Measurements from ENCODE around the gene GPRASP3. TPM values are rescaled to one million over a fixed set of nuclear protein-coding genes. Genes with fewer than 3 reads are reported as not detected.
"Not testable (repeated sequence)": the region's sequence is repeated elsewhere in the genome, so short reads cannot be mapped to it uniquely, and the experiment has no call there.

Gene GPRASP3, protein sequence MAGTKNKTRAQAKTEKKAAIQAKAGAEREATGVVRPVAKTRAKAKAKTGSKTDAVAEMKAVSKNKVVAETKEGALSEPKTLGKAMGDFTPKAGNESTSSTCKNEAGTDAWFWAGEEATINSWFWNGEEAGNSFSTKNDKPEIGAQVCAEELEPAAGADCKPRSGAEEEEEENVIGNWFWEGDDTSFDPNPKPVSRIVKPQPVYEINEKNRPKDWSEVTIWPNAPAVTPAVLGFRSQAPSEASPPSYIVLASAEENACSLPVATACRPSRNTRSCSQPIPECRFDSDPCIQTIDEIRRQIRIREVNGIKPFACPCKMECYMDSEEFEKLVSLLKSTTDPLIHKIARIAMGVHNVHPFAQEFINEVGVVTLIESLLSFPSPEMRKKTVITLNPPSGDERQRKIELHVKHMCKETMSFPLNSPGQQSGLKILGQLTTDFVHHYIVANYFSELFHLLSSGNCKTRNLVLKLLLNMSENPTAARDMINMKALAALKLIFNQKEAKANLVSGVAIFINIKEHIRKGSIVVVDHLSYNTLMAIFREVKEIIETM
- 10 to 100 TPM in 1 of 7 donors, 1 to 10 TPM in 6; 2.2 to 12.8 (median 5.2) TPM for total RNA-seq
- polyA plus RNA-seq: under 1 TPM; 0.37 to 0.86 (median 0.47) TPM
- long read RNA-seq, donor 1, full-length matches to known transcripts: 1 of 1 reads
- long read RNA-seq, donor 1, partial matches to known transcripts: 0 of 1 reads
- long read RNA-seq, donor 1, other reads (novel, unspliced or antisense): 0 of 1 reads
- long read RNA-seq, donor 2, full-length matches to known transcripts: 2 of 2 reads
- long read RNA-seq, donor 2, partial matches to known transcripts: 0 of 2 reads
- long read RNA-seq, donor 2, other reads (novel, unspliced or antisense): 0 of 2 reads

DNA sequence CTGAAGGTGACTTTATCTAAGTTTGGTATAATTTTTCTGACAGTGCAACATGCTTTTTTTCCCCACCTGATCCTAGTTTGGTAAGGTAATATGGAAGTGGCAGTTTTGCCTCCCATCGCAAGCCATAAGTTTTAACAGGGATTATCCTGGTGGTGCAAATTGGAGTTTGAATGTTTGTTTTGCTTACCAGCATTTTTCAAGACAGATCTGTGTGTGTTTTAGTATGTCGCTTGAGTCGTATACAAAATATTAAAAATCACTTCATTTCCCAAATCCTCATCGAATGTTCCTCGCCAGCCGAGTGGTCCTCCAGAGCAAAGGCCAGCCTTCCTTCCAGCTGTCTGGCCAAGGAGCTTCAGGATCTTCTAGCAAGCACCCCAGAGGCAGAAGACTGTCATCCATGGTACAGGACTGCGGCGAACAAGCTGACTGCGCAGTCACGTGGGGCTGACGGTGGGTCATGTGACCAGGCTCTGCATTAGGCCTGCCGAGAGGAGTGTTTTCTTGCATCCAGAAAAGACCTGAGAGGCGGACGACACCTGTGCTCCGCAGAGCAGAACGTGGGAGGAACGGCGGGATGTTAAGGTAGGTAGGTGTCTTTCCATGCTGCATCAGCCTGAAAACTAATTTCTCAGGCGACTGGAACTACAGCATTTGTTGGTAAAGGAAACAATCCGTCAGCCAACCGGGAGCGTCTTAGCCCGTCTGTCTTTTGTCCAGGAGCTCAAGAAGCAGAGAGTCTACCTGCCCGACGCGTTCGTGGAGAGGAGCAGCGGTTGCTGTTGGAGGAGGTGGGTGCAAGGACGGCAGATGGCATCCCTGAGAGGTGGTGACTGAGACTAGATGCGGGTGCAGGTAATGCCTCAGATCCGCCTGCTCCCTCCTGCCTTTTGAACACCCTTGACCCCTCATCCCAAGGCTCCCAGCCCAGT is at the start of gene GPRASP3:
Gene GPRASP3 (plus strand): TSS at position 507 of the 932 bp plus-strand sequence. CDS start 28,253 bp downstream, outside the sequence.
- no peaks in the 10 kb centered on the region for H3K9me3 ChIP-seq
- H3K4me1 ChIP-seq: peaks cover 0 to 6% (median 0%) of the 10 kb centered on the region in 6 donors
- peak; percentile 93 for DNase-seq
- peak within 1 kb of the TSS in 7 of 8 donors; percentile 18 to 68 (median 38) for H3K4me3 ChIP-seq
- H3K27ac ChIP-seq: peak within 1 kb of the TSS in 5 of 8 donors; percentile 16 to 61 (median 34)
- H3K36me3 ChIP-seq: no peaks in the 10 kb centered on the region
- H3K27me3 ChIP-seq (replicated peaks in 1 of 7): peaks cover 0 to 11% (median 0%) of the 10 kb centered on the region in 7 donors
- no peak for TF ChIP-seq POLR2A (IDR thresholded peaks at IDR 0.05)
- TF ChIP-seq POLR2AphosphoS5 (IDR thresholded peaks at IDR 0.05): peak; percentile 40 to 78 (median 64)
- intact Hi-C loops (cut with DNase I; ENCODE audit: low total_unique reads): no loop called here
- 1 to 45% (median 5%) methylated on average over 6 to 31 of the region's 31 CpGs for WGBS, 5 donors

DNA sequence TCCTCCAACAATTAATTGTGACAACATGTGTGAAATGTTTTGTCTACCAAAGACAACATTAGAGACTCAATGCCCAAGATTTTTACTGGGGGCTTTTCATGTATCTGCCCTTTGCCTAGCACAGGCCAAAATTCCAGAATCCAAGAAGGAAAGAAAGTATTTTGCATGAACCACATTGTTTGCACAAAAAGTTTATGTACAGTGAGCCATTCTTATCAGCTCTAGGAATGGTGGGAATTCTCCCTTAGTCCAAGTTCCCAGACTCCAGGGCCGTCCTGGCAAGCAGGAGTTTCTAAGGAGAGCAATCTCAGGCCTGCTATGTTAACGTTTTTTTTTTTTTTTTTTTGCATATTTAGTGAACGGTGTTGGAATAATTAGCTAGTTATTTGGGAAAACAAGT is 47.7 kb upstream of the GPRASP3 start:
- H3K4me1 ChIP-seq: no peaks in the 10 kb centered on the region
- peaks cover 0 to 4% (median 0%) of the 10 kb centered on the region in 6 donors for H3K36me3 ChIP-seq
- no peaks in the 10 kb centered on the region for H3K27me3 ChIP-seq (replicated peaks in 1 of 7)
- H3K4me3 ChIP-seq: no peak overlapping the region
- DNase-seq: no peak
- no peak for TF ChIP-seq POLR2AphosphoS5 (IDR thresholded peaks at IDR 0.05)
- no peak for TF ChIP-seq POLR2A (IDR thresholded peaks at IDR 0.05)
- WGBS, 5 donors: 38 to 83% (median 71%) methylated on average over 3 of the region's 3 CpGs
- H3K27ac ChIP-seq: no peak overlapping the region
- intact Hi-C loops (cut with DNase I; ENCODE audit: low total_unique reads): no loop called here
- peaks cover 0 to 7% (median 0%) of the 10 kb centered on the region in 8 donors for H3K9me3 ChIP-seq

DNA sequence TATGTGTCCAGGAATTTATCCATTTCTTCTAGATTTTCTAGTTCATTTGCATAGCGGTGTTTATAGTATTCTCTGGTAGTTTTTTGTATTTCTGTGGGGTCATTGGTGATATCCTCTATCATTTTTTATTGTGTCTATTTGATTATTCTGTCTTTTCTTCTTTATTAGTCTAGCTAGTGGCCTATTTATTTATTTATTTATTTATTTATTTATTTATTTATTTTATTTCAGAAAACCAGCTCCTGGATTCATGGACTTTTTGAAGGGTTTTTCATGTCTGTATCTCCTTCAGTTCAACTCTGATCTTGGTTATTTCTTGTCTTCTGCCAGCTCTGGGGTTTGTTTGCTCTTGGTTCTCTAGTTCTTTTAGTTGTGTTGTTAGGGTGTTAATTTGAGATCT is 43.1 kb upstream of the GPRASP3 start:
- H3K27ac ChIP-seq; H3K4me3 ChIP-seq; H3K36me3 ChIP-seq; DNase-seq; H3K4me1 ChIP-seq; H3K27me3 ChIP-seq (replicated peaks in 1 of 7); intact Hi-C loops (cut with DNase I; ENCODE audit: low total_unique reads): not testable (repeated sequence)
- H3K9me3 ChIP-seq: peaks cover 8 to 29% (median 21%) of the 10 kb centered on the region in 8 donors
- 62 to 100% (median 91%) methylated on average over 1 of the region's 1 CpG for WGBS, 5 donors

DNA sequence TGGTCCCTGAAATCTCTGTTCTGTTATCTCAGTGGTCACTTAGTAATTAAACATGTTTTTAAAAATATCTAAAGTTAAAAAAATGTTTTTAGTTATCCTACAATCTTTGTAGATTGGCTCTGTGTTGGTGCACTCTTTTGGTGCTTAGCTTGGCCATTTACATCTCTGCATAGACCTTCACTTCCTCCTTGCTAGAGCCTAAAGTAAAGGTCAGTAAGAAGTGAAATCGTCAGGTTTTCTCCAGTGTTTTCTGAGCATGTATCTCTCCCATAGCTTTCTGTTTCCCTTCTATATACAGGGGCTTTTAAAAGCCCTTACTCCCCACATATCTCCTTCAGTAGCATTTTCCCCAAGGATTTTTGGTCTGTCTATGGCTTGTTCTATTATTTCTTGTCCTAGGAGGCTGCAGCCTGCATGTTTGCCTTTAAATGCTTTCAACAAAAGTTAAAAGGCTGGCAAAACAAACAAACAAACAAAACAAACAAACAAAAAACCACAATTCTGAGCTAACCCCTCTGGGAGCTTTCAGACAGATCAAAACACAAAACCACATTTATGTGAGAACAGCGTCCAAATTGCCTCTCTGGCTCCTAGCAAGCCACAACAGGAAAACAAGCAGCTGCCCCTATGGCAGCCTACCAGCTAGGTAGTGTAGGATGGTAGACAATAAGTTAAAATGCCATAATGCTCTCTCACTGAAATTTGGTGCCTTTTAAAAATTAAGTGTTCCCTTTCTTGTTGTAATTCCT is 35.6 kb upstream of the GPRASP3 start:
- TF ChIP-seq POLR2AphosphoS5 (IDR thresholded peaks at IDR 0.05) (no peak), POLR2A (IDR thresholded peaks at IDR 0.05) (no peak)
- TF ChIP-seq, protein P1, sequence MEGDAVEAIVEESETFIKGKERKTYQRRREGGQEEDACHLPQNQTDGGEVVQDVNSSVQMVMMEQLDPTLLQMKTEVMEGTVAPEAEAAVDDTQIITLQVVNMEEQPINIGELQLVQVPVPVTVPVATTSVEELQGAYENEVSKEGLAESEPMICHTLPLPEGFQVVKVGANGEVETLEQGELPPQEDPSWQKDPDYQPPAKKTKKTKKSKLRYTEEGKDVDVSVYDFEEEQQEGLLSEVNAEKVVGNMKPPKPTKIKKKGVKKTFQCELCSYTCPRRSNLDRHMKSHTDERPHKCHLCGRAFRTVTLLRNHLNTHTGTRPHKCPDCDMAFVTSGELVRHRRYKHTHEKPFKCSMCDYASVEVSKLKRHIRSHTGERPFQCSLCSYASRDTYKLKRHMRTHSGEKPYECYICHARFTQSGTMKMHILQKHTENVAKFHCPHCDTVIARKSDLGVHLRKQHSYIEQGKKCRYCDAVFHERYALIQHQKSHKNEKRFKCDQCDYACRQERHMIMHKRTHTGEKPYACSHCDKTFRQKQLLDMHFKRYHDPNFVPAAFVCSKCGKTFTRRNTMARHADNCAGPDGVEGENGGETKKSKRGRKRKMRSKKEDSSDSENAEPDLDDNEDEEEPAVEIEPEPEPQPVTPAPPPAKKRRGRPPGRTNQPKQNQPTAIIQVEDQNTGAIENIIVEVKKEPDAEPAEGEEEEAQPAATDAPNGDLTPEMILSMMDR (IDR thresholded peaks at IDR 0.05 in 8 of 11, conservative IDR thresholded peaks at IDR 0.05 in 3 of 11): no peak
- intact Hi-C loops (cut with DNase I; ENCODE audit: low total_unique reads): no loop called here
- Histone ChIP-seq H3K27ac (no peak overlapping the region), H3K9me3 (peaks cover 10 to 34% (median 28%) of the 10 kb centered on the region in 8 donors), H3K4me1 (no peaks in the 10 kb centered on the region), H3K27me3 (replicated peaks in 1 of 7) (no peaks in the 10 kb centered on the region), H3K36me3 (no peaks in the 10 kb centered on the region), H3K4me3 (no peak overlapping the region)
- 31 to 59% (median 44%) methylated on average over 2 of the region's 2 CpGs for WGBS, 5 donors
- DNase-seq: no peak
